NCI-H69 (cell line): ENCODE results near the gene ZNF2.

ENCODE experiments used
- DNase-seq: peaks from one replicate; lab custom pipeline; 2025; lab: John Stamatoyannopoulos, UW

Gene ZNF2

GRCh38 chr2:95206096-95206495, 40.5 kb downstream of the ZNF2 start:
- DNase-seq: no peak

GRCh38 chr2:95207111-95207961, 41.7 kb downstream of the ZNF2 start, which contains the start of gene ZNF892:
Gene ZNF892 (plus strand): TSS chr2:95207521. CDS start chr2:95207816, 295 bp downstream.
- DNase-seq: peak; percentile 90

DNA sequence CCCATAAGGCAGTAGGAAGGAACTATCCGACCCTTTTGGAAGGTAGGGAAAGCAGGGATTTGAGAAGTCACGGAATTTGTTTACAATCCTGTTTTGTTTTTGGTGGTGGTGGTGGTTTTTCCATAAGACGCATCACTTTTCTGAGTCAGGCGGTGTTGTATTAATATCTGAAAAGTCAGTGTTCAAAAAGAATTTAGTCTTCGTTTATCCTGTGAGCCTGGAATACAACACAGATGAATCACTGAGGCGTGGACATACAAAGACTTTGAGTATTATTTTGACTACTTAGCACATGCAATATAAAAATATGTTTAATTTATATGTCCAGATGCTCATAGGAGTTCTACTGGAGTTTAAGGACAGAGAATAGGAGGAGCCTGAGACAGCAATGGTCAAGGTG, 42.5 kb downstream of the ZNF2 start:
- DNase-seq: no peak

GRCh38 chr2:95215018-95215612, 49.5 kb downstream of the ZNF2 start:
- DNase-seq: no peak

DNA sequence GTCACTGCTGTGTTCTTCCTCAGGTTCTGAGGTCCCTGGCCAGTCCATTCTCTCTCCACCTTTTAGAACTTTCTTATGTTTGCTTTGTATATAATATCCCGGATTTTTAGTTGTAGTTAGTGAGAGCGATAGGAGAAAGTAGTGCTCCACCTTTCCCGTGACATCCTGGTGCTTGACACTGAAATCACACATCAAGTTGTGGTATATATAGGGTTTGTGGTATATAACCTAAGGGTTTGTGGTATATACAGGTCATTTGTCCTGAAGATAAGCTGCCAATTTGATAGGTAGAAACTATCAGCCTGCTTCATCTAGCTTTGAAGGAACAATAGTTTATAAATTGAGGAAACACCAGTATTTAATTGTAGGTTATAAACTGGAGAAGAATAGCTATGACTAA, 54.8 kb downstream of the ZNF2 start:
- no peak for DNase-seq

DNA sequence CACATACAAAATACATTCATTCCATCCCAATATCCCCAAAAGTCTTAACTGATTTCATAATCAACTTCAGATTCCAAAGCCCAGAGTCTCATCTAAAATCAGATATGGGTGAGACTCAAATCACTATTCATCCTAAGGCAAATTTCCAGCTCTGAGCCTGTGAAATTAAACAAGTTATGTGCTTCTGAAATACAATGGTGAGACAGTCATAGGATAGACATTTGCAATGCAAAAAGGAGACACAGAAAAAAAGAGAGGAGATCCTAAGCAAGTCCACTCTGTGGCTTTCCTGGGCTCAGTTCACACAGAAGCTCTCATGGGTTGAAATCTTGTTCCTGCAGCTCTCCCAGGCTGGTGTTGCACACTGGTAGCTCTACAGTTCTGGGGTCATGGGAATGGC, 60.0 kb downstream of the ZNF2 start:
- no peak for DNase-seq

GRCh38 chr2:95231723-95232122, 66.1 kb downstream of the ZNF2 start:
- DNase-seq: peak; percentile 81

DNA sequence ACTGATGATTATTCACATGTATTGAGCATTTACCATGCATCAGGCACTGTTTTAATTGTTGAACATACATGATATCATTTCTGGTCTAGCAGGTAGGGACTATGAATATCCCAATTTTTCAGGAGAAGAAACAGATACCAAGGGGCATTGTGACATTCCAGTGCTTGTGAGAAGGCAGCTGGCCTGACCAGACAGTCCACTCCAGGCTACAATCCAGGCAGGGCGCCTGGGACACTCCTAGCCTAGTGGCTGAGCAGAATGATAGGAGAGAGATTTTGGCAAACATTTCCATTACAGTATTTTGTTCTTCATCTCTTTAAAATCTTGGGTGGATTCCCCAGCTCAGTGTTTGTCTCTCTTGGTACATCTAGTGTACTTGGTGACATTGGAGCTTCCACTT, 66.6 kb downstream of the ZNF2 start:
- no peak for DNase-seq
